GM23338 (cell line): ENCODE measurements around the gene NPW. TPM values are rescaled to one million over a fixed set of nuclear protein-coding genes. Genes with fewer than 3 reads are reported as not detected.

Experiments used
- ATAC-seq: fragments of 200-7000 bp; cut with Tn5 transposase; 3 replicates; pipeline ENCODE4 v1.9.1; 2020
- DNase-seq: peaks from one replicate; pipeline ENCODE4 v3.0.0-alpha.2; 2015; ENCODE audit warnings: low spot score
- H2AFZ ChIP-seq: fragments of 200-600 bp; sonication (generic); 2 replicates; pipeline ENCODE4 v1.8.0; 2016; ENCODE audit warnings: antibody characterized with exemption, mild to moderate bottlenecking, moderate library complexity
- H3F3A ChIP-seq: fragments of 200-600 bp; sonication (generic); replicated peaks from 2 replicates; pipeline ENCODE4 v1.8.0; 2017; ENCODE audit warnings: antibody characterized with exemption, mixed run types, low read depth
- H3K27ac ChIP-seq: fragments of 200-600 bp; sonication (generic); 2 replicates; pipeline ENCODE4 v1.6.1; 2016; ENCODE audit warnings: low read depth
- H3K27me3 ChIP-seq: fragments of 200-600 bp; sonication (generic); 2 replicates; pipeline ENCODE4 v1.8.0; 2016; ENCODE audit warnings: mild to moderate bottlenecking, mixed run types, moderate library complexity; ENCODE audit not compliant: insufficient read depth
- H3K36me3 ChIP-seq: fragments of 200-600 bp; sonication (generic); 2 replicates; pipeline ENCODE4 v1.8.0; 2016; ENCODE audit warnings: mild to moderate bottlenecking; ENCODE audit not compliant: insufficient read depth
- H3K4me1 ChIP-seq: fragments of 200-600 bp; sonication (generic); 2 replicates; pipeline ENCODE4 v1.8.0; 2016; ENCODE audit warnings: mild to moderate bottlenecking, moderate library complexity; ENCODE audit not compliant: insufficient read depth
- H3K4me2 ChIP-seq: fragments of 200-600 bp; sonication (generic); 2 replicates; pipeline ENCODE4 v1.7.1; 2017; ENCODE audit warnings: mixed run types
- H3K4me3 ChIP-seq: fragments of 200-600 bp; sonication (generic); 2 replicates; pipeline ENCODE4 v1.6.1; 2016; ENCODE audit warnings: mixed run types
- H3K79me2 ChIP-seq: fragments of 200-600 bp; sonication (generic); replicated peaks from 2 replicates; pipeline ENCODE4 v1.8.0; 2017; ENCODE audit warnings: mild to moderate bottlenecking; ENCODE audit not compliant: insufficient read depth
- H3K9me2 ChIP-seq: fragments of 200-600 bp; sonication (generic); 2 replicates; pipeline ENCODE4 v1.8.0; 2017; ENCODE audit not compliant: insufficient read depth
- H4K20me1 ChIP-seq: fragments of 200-600 bp; sonication (generic); replicated peaks from 2 replicates; pipeline ENCODE4 v1.8.0; 2017; ENCODE audit warnings: mild to moderate bottlenecking; ENCODE audit not compliant: insufficient read depth
- H3K27ac Mint-ChIP-seq: 2 replicates; pipeline ENCODE4 v1.8.0; 2020; ENCODE audit warnings: inconsistent platforms, mild to moderate bottlenecking, moderate library complexity, mixed read lengths
- H3K27me3 Mint-ChIP-seq: 3 replicates; pipeline ENCODE4 v1.8.0; 2022; ENCODE audit warnings: low read depth, mild to moderate bottlenecking, moderate library complexity, mixed read lengths, inconsistent platforms; ENCODE audit not compliant: insufficient read depth, poor library complexity
- H3K36me3 Mint-ChIP-seq: 3 replicates; pipeline ENCODE4 v1.8.0; 2021; ENCODE audit warnings: low read depth, mild to moderate bottlenecking, inconsistent platforms, moderate library complexity, mixed read lengths
- H3K4me1 Mint-ChIP-seq: 3 replicates; pipeline ENCODE4 v1.8.0; 2020; ENCODE audit warnings: mild to moderate bottlenecking, inconsistent platforms, mixed read lengths
- H3K4me3 Mint-ChIP-seq: 3 replicates; pipeline ENCODE4 v1.8.0; 2021; ENCODE audit warnings: moderate library complexity, mild to moderate bottlenecking, inconsistent platforms, mixed read lengths
- H3K9me3 Mint-ChIP-seq: 3 replicates; pipeline ENCODE4 v1.8.0; 2020; ENCODE audit warnings: moderate library complexity, mild to moderate bottlenecking, inconsistent platforms, mixed read lengths
- CREB1 ChIP-seq: fragments of 250-450 bp; sonication (Bioruptor Pico); IDR thresholded peaks from 2 replicates; pipeline ENCODE4 v1.5.0; 2020; ENCODE audit warnings: low read depth, mild to moderate bottlenecking, moderate library complexity
- EZH2 ChIP-seq: fragments of 200-600 bp; sonication (generic); IDR thresholded peaks from one replicate; pipeline ENCODE4 v1.8.0; 2017; ENCODE audit warnings: antibody characterized with exemption, mild to moderate bottlenecking, low read depth; ENCODE audit not compliant: unreplicated experiment
- EZH2phosphoT487 ChIP-seq: fragments of 200-600 bp; sonication (generic); IDR thresholded peaks from one replicate; pipeline ENCODE4 v1.8.1; 2018; ENCODE audit warnings: antibody characterized with exemption; ENCODE audit not compliant: unreplicated experiment
- NANOG ChIP-seq: IDR thresholded peaks from 2 replicates; pipeline ENCODE4 v1.6.1; 2016; ENCODE audit warnings: antibody characterized with exemption, borderline replicate concordance
- POLR2AphosphoS5 ChIP-seq: IDR thresholded peaks from 2 replicates; pipeline ENCODE4 v1.6.1; 2016; ENCODE audit warnings: antibody characterized with exemption, low read depth
- STAT1 ChIP-seq: IDR thresholded peaks from one replicate; pipeline ENCODE4 v1.6.1; 2016; ENCODE audit warnings: antibody characterized with exemption; ENCODE audit not compliant: unreplicated experiment
- ZNF114 ChIP-seq: fragments of 250-450 bp; sonication (Bioruptor Pico); IDR thresholded peaks from 2 replicates; pipeline ENCODE4 v1.5.0; 2020; ENCODE audit warnings: mild to moderate bottlenecking, moderate library complexity
- ZNF331 ChIP-seq: fragments of 250-450 bp; sonication (Bioruptor Pico); IDR thresholded peaks from 2 replicates; pipeline ENCODE4 v1.5.0; 2020; ENCODE audit warnings: low read depth, mild to moderate bottlenecking, moderate library complexity
- polyA plus RNA-seq: library from polyadenylated mRNA; unstranded; fragments of >200 nt; fragmentation: Nextera tagmentation; extraction: Ambion mirVana; gene quantifications from 2 replicates; pipeline ENCODE4 v1.2.1, GENCODE V29; 2016
- total RNA-seq: library from RNA; depleted of rRNA; stranded (reverse); fragments of >200 nt; shearing (Covaris generic); gene quantifications from 2 replicates; pipeline ENCODE4 v1.2.3, GENCODE V29; 2014
- TF ChIP-seq, protein P1 (sequence below): fragments of 250-450 bp; sonication (Bioruptor Pico); IDR thresholded peaks from 2 replicates; pipeline ENCODE4 v1.5.0; 2020; ENCODE audit warnings: mild to moderate bottlenecking, moderate library complexity
- TF ChIP-seq, protein P2 (sequence below): IDR thresholded peaks from one replicate; pipeline ENCODE4 v1.6.1; 2018; ENCODE audit warnings: antibody characterized with exemption; ENCODE audit not compliant: unreplicated experiment
- TF ChIP-seq, protein P3 (sequence below), 2 experiments: fragments of 200-600 bp in 1 of 2; sonication (generic) in 1 of 2; conservative IDR thresholded peaks; 2 replicates each; pipeline versions ENCODE4 v1.5.1 to v1.6.1; 2016 to 2017; ENCODE audit warnings: antibody characterized with exemption in 2 of 2, low read depth in 2 of 2, mild to moderate bottlenecking in 2 of 2, moderate library complexity in 1 of 2
- TF ChIP-seq, protein P4 (sequence below): IDR thresholded peaks from 2 replicates; pipeline ENCODE4 v1.6.1; 2016; ENCODE audit warnings: antibody characterized with exemption

NPW gene
- total and polyA plus RNA-seq, 2 experiments from 2014 or later = 4.5 to 37.6 TPM

DNA sequence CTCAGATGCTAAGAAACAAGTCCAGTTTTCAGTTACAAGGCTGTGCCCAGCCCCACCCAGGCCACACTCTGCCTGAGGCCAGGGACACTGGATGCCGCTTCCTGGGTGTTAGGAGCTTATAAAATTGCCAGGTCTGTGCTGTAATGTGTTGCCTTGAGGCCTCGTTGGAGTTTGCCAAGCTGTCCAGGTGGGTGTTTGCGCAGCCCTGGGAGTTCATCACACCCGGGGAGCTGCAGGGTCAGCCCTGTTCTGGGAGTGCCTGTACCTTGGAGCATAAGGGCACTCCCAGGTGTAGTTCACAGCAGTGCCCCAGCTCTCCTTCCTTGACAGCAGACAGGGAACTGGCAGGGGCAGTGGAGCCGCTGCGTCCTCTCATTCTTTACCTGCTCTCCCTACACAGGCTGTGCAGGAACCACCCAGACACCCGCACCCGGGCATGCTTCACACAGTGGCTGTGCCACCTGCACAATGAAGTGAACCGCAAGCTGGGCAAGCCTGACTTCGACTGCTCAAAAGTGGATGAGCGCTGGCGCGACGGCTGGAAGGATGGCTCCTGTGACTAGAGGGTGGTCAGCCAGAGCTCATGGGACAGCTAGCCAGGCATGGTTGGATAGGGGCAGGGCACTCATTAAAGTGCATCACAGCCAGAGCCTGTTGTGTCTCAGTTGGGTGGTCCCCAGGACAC lies 34.0 kb upstream of the NPW start:
- Histone ChIP-seq H3K79me2 (peaks cover 4% of the 10 kb centered on the region; the same call in 1 of the 2 replicates), H3F3A (peaks cover 35% of the 10 kb centered on the region), H3K4me2 (peak overlapping the region; percentile 96), H3K27me3 (peaks cover 48% of the 10 kb centered on the region), H4K20me1 (no peaks in the 10 kb centered on the region; the same call in 1 of the 2 replicates), H3K9me2 (no peaks in the 10 kb centered on the region), H2AFZ (no peak overlapping the region), H3K4me1 (peaks cover 20% of the 10 kb centered on the region; the same call in 1 of the 2 replicates), H3K4me3 (peak overlapping the region; percentile 95), H3K27ac (no peak overlapping the region), H3K36me3 (no peaks in the 10 kb centered on the region)
- peaks cover 27% of the 10 kb centered on the region for H3K4me1 Mint-ChIP-seq
- peaks cover 63% of the 10 kb centered on the region for H3K27me3 Mint-ChIP-seq
- no peak for DNase-seq
- no peaks in the 10 kb centered on the region for H3K9me3 Mint-ChIP-seq
- peak overlapping the region; percentile 92 for H3K4me3 Mint-ChIP-seq
- no peak for ATAC-seq
- H3K36me3 Mint-ChIP-seq = peaks cover 17% of the 10 kb centered on the region
- TF ChIP-seq NANOG (no peak), EZH2phosphoT487 (no peak), ZNF331 (CRISPR knock-in tag) (no peak), ZNF114 (CRISPR knock-in tag) (no peak), EZH2 (no peak), CREB1 (CRISPR knock-in tag) (no peak), STAT1 (no peak), POLR2AphosphoS5 (no peak)
- TF ChIP-seq, protein P1, sequence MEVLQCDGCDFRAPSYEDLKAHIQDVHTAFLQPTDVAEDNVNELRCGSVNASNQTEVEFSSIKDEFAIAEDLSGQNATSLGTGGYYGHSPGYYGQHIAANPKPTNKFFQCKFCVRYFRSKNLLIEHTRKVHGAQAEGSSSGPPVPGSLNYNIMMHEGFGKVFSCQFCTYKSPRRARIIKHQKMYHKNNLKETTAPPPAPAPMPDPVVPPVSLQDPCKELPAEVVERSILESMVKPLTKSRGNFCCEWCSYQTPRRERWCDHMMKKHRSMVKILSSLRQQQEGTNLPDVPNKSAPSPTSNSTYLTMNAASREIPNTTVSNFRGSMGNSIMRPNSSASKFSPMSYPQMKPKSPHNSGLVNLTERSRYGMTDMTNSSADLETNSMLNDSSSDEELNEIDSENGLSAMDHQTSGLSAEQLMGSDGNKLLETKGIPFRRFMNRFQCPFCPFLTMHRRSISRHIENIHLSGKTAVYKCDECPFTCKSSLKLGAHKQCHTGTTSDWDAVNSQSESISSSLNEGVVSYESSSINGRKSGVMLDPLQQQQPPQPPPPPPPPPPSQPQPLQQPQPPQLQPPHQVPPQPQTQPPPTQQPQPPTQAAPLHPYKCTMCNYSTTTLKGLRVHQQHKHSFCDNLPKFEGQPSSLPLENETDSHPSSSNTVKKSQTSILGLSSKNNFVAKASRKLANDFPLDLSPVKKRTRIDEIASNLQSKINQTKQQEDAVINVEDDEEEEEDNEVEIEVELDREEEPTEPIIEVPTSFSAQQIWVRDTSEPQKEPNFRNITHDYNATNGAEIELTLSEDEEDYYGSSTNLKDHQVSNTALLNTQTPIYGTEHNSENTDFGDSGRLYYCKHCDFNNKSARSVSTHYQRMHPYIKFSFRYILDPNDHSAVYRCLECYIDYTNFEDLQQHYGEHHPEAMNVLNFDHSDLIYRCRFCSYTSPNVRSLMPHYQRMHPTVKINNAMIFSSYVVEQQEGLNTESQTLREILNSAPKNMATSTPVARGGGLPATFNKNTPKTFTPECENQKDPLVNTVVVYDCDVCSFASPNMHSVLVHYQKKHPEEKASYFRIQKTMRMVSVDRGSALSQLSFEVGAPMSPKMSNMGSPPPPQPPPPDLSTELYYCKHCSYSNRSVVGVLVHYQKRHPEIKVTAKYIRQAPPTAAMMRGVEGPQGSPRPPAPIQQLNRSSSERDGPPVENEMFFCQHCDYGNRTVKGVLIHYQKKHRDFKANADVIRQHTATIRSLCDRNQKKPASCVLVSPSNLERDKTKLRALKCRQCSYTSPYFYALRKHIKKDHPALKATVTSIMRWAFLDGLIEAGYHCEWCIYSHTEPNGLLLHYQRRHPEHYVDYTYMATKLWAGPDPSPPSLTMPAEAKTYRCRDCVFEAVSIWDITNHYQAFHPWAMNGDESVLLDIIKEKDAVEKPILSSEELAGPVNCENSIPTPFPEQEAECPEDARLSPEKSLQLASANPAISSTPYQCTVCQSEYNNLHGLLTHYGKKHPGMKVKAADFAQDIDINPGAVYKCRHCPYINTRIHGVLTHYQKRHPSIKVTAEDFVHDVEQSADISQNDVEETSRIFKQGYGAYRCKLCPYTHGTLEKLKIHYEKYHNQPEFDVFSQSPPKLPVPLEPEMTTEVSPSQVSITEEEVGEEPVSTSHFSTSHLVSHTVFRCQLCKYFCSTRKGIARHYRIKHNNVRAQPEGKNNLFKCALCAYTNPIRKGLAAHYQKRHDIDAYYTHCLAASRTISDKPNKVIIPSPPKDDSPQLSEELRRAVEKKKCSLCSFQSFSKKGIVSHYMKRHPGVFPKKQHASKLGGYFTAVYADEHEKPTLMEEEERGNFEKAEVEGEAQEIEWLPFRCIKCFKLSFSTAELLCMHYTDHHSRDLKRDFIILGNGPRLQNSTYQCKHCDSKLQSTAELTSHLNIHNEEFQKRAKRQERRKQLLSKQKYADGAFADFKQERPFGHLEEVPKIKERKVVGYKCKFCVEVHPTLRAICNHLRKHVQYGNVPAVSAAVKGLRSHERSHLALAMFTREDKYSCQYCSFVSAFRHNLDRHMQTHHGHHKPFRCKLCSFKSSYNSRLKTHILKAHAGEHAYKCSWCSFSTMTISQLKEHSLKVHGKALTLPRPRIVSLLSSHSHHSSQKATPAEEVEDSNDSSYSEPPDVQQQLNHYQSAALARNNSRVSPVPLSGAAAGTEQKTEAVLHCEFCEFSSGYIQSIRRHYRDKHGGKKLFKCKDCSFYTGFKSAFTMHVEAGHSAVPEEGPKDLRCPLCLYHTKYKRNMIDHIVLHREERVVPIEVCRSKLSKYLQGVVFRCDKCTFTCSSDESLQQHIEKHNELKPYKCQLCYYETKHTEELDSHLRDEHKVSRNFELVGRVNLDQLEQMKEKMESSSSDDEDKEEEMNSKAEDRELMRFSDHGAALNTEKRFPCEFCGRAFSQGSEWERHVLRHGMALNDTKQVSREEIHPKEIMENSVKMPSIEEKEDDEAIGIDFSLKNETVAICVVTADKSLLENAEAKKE (CRISPR knock-in tag) = no peak
- TF ChIP-seq, protein P2, sequence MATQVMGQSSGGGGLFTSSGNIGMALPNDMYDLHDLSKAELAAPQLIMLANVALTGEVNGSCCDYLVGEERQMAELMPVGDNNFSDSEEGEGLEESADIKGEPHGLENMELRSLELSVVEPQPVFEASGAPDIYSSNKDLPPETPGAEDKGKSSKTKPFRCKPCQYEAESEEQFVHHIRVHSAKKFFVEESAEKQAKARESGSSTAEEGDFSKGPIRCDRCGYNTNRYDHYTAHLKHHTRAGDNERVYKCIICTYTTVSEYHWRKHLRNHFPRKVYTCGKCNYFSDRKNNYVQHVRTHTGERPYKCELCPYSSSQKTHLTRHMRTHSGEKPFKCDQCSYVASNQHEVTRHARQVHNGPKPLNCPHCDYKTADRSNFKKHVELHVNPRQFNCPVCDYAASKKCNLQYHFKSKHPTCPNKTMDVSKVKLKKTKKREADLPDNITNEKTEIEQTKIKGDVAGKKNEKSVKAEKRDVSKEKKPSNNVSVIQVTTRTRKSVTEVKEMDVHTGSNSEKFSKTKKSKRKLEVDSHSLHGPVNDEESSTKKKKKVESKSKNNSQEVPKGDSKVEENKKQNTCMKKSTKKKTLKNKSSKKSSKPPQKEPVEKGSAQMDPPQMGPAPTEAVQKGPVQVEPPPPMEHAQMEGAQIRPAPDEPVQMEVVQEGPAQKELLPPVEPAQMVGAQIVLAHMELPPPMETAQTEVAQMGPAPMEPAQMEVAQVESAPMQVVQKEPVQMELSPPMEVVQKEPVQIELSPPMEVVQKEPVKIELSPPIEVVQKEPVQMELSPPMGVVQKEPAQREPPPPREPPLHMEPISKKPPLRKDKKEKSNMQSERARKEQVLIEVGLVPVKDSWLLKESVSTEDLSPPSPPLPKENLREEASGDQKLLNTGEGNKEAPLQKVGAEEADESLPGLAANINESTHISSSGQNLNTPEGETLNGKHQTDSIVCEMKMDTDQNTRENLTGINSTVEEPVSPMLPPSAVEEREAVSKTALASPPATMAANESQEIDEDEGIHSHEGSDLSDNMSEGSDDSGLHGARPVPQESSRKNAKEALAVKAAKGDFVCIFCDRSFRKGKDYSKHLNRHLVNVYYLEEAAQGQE = no peak
- TF ChIP-seq, protein P3, sequence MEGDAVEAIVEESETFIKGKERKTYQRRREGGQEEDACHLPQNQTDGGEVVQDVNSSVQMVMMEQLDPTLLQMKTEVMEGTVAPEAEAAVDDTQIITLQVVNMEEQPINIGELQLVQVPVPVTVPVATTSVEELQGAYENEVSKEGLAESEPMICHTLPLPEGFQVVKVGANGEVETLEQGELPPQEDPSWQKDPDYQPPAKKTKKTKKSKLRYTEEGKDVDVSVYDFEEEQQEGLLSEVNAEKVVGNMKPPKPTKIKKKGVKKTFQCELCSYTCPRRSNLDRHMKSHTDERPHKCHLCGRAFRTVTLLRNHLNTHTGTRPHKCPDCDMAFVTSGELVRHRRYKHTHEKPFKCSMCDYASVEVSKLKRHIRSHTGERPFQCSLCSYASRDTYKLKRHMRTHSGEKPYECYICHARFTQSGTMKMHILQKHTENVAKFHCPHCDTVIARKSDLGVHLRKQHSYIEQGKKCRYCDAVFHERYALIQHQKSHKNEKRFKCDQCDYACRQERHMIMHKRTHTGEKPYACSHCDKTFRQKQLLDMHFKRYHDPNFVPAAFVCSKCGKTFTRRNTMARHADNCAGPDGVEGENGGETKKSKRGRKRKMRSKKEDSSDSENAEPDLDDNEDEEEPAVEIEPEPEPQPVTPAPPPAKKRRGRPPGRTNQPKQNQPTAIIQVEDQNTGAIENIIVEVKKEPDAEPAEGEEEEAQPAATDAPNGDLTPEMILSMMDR (conservative IDR thresholded peaks at IDR 0.05; ENCODE audit: low read depth in 2 of 2) = no peak
- TF ChIP-seq, protein P4, sequence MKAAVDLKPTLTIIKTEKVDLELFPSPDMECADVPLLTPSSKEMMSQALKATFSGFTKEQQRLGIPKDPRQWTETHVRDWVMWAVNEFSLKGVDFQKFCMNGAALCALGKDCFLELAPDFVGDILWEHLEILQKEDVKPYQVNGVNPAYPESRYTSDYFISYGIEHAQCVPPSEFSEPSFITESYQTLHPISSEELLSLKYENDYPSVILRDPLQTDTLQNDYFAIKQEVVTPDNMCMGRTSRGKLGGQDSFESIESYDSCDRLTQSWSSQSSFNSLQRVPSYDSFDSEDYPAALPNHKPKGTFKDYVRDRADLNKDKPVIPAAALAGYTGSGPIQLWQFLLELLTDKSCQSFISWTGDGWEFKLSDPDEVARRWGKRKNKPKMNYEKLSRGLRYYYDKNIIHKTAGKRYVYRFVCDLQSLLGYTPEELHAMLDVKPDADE = no peak
- no peak overlapping the region for H3K27ac Mint-ChIP-seq
